Renal pelvis (tissue), 4 donors: ENCODE data around the gene TLN1. TPM values are rescaled to one million over a fixed set of nuclear protein-coding genes. Genes with fewer than 3 reads are reported as not detected.

Source experiments
- DNase-seq: peaks from one replicate; pipeline ENCODE4 v3.0.0-alpha.2; 2013
- polyA plus RNA-seq, 3 donors: library from polyadenylated mRNA; unstranded; fragments of 120-200 nt; gene quantifications; one replicate each; pipeline ENCODE4 v1.2.1, GENCODE V29; 2013; ENCODE audit not compliant: insufficient read length in 3 of 3

The TLN1 gene
- polyA plus RNA-seq, 3 donors = 164 to 188 (median 181) TPM

- DNase-seq = no peak
These were observed 62.5 kb downstream of the TLN1 start for GRCh38 chr9:35669331-35670145.

- no peak for DNase-seq
These were observed 64.1 kb downstream of the TLN1 start for GRCh38 chr9:35667939-35668338.

GRCh38 chr9:35666549-35666948, 65.4 kb downstream of the TLN1 start:
- DNase-seq = no peak

GRCh38 chr9:35666045-35666444, 66.0 kb downstream of the TLN1 start:
- DNase-seq = no peak

- no peak for DNase-seq
These were observed 66.5 kb downstream of the TLN1 start for GRCh38 chr9:35665471-35665818.

GRCh38 chr9:35664531-35665470, 67.2 kb downstream of the TLN1 start, which contains the start of gene ARHGEF39:
ARHGEF39 (minus strand) TSS chr9:35665195; CDS start chr9:35665169, 26 bp downstream.
- DNase-seq = peak; percentile 84

GRCh38 chr9:35662437-35662836, 69.6 kb downstream of the TLN1 start:
- no peak for DNase-seq

GRCh38 chr9:35661756-35662350, 70.1 kb downstream of the TLN1 start:
- no peak for DNase-seq

- no peak for DNase-seq
These were observed 71.0 kb downstream of the TLN1 start for GRCh38 chr9:35660966-35661415.

- no peak for DNase-seq
These were observed 72.7 kb downstream of the TLN1 start for GRCh38 chr9:35659340-35659739.

- DNase-seq = no peak
These were observed 73.1 kb downstream of the TLN1 start for GRCh38 chr9:35658968-35659220.

GRCh38 chr9:35658137-35658967, 73.6 kb downstream of the TLN1 start, which contains the start of gene CCDC107:
CCDC107 (plus strand) TSS chr9:35658292; CDS start chr9:35658380, 88 bp downstream.
- peak; percentile 83 for DNase-seq

GRCh38 chr9:35657546-35658136, 74.4 kb downstream of the TLN1 start, which contains the start of gene RMRP:
RMRP (minus strand) TSS chr9:35658019.
- peak; percentile 98 for DNase-seq

- DNase-seq = no peak
These were observed 75.0 kb downstream of the TLN1 start for GRCh38 chr9:35656831-35657545.

GRCh38 chr9:35656348-35656747, 75.6 kb downstream of the TLN1 start:
- no peak for DNase-seq

GRCh38 chr9:35653611-35654010, 78.4 kb downstream of the TLN1 start:
- DNase-seq = no peak

- DNase-seq = no peak
These were observed 79.2 kb downstream of the TLN1 start for GRCh38 chr9:35652829-35653209.

GRCh38 chr9:35651956-35652828, 79.8 kb downstream of the TLN1 start:
- DNase-seq = no peak
